Gastrocnemius medialis (tissue), 4 donors: Measurements from ENCODE around the gene USP34.

Experiments
- CTCF ChIP-seq, 5 experiments: fragments of 450-650 bp in 3 of 5; fragments of 200-600 bp in 2 of 5; sonication (generic) in 2 of 5; IDR thresholded peaks in 4 of 5; conservative IDR thresholded peaks in 1 of 5; 1 replicate in 4 of 5; 2 replicates in 1 of 5; pipeline ENCODE4 v1.5.1; 2016 to 2019; ENCODE audit warnings: antibody characterized with exemption in 5 of 5, mild to moderate bottlenecking in 3 of 5, moderate library complexity in 3 of 5
- POLR2A ChIP-seq, 2 donors: fragments of 450-650 bp; IDR thresholded peaks; one replicate each; pipeline ENCODE4 v1.6.1; 2017; ENCODE audit warnings: antibody characterized with exemption in 2 of 2, mild to moderate bottlenecking in 2 of 2, moderate library complexity in 2 of 2

DNA sequence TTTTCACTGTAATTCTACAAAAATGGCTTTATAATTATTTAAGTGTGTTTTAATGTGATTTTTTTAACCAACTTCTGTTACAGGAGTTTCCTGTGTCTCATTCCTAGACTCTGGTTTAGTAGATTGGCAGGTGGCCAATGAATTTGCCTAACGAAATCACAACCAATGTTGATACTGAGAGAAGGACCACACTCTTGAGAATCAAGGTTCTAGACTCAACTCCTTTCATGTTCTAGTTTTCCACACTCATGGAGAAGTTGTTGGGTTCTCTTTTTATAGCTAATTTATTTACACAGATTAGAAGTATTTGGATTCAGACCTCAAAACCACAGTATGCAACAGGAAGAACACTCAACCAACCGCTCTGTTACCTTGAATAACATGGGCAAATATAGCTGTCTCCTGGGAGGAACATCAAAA is 22.6 kb upstream of the USP34 start:
- TF ChIP-seq CTCF (IDR thresholded peaks at IDR 0.05 in 4 of 5, conservative IDR thresholded peaks at IDR 0.05 in 1 of 5) (no peak), POLR2A (IDR thresholded peaks at IDR 0.05) (no peak)
